Body of pancreas (tissue), 4 donors: Measurements from ENCODE around the gene APCDD1.

ENCODE experiments used
- POLR2A ChIP-seq, 3 donors: fragments of 450-650 bp; IDR thresholded peaks; one replicate each; pipeline ENCODE4 v1.6.1; 2016; ENCODE audit warnings: antibody characterized with exemption in 3 of 3, mild to moderate bottlenecking in 2 of 3
- TF ChIP-seq, protein P1 (sequence below), 7 experiments: fragments of 450-650 bp in 4 of 7; fragments of 200-600 bp in 3 of 7; sonication (generic) in 3 of 7; IDR thresholded peaks; one replicate each; pipeline ENCODE4 v1.5.1; 2016 to 2019; ENCODE audit warnings: antibody characterized with exemption in 7 of 7

GRCh38 chr18:10419420-10420103, 34.9 kb upstream of the APCDD1 start:
- TF ChIP-seq, protein P1, sequence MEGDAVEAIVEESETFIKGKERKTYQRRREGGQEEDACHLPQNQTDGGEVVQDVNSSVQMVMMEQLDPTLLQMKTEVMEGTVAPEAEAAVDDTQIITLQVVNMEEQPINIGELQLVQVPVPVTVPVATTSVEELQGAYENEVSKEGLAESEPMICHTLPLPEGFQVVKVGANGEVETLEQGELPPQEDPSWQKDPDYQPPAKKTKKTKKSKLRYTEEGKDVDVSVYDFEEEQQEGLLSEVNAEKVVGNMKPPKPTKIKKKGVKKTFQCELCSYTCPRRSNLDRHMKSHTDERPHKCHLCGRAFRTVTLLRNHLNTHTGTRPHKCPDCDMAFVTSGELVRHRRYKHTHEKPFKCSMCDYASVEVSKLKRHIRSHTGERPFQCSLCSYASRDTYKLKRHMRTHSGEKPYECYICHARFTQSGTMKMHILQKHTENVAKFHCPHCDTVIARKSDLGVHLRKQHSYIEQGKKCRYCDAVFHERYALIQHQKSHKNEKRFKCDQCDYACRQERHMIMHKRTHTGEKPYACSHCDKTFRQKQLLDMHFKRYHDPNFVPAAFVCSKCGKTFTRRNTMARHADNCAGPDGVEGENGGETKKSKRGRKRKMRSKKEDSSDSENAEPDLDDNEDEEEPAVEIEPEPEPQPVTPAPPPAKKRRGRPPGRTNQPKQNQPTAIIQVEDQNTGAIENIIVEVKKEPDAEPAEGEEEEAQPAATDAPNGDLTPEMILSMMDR (IDR thresholded peaks at IDR 0.05): no peak
- no peak for TF ChIP-seq POLR2A (IDR thresholded peaks at IDR 0.05)
